K562 (cell line): ENCODE measurements around the gene MOB3B.

Experiments
- BRD4 ChIP-seq: fragments of 200-600 bp; sonication (generic); IDR thresholded peaks from 2 replicates; pipeline ENCODE4 v1.6.1; 2017; ENCODE audit warnings: inconsistent platforms
- ERF ChIP-seq: fragments of 450-650 bp; formaldehyde crosslinking; IDR thresholded peaks from 2 replicates; pipeline ENCODE4 v1.4.0; 2020; ENCODE audit warnings: mild to moderate bottlenecking, mixed read lengths
- GATAD2B ChIP-seq: fragments of 450-650 bp; IDR thresholded peaks from 2 replicates; pipeline ENCODE4 v1.6.1; 2017; ENCODE audit warnings: mild to moderate bottlenecking, borderline replicate concordance
- HEY1 ChIP-seq: fragments of 250-450 bp; sonication (Bioruptor Pico); IDR thresholded peaks from 2 replicates; pipeline ENCODE4 v1.5.0; 2020; ENCODE audit warnings: mild to moderate bottlenecking, moderate library complexity, borderline replicate concordance
- HNRNPUL1 ChIP-seq: fragments of 200-400 bp; formaldehyde crosslinking; IDR thresholded peaks from 2 replicates; pipeline ENCODE4 v1.6.1; 2017; ENCODE audit warnings: low read length
- IRF2 ChIP-seq: sonication (generic); formaldehyde crosslinking; IDR thresholded peaks from 2 replicates; pipeline ENCODE4 v1.8.1; 2022; ENCODE audit warnings: mild to moderate bottlenecking, missing genetic modification reagents
- RAD21 ChIP-seq, 2 experiments: fragments of 250-450 bp in 1 of 2; fragments of 450-650 bp in 1 of 2; sonication (Bioruptor Pico) in 1 of 2; formaldehyde crosslinking in 1 of 2; IDR thresholded peaks in 1 of 2; conservative IDR thresholded peaks in 1 of 2; 2 replicates each; pipeline versions ENCODE4 v1.4.0 to v1.8.0; 2020 to 2022; ENCODE audit warnings: mild to moderate bottlenecking in 2 of 2, moderate library complexity in 1 of 2
- ZNF324 ChIP-seq: fragments of 250-450 bp; sonication (Bioruptor Pico); IDR thresholded peaks from 2 replicates; pipeline ENCODE4 v1.4.0; 2020; ENCODE audit warnings: mild to moderate bottlenecking
- TF ChIP-seq, protein P1 (sequence below): sonication (generic); formaldehyde crosslinking; IDR thresholded peaks from 2 replicates; pipeline ENCODE4 v1.8.0; 2023; ENCODE audit warnings: mild to moderate bottlenecking, missing genetic modification reagents
- TF ChIP-seq, protein P2 (sequence below), 2 experiments: fragments of 450-650 bp; formaldehyde crosslinking in 1 of 2; IDR thresholded peaks; 2 replicates each; pipeline versions ENCODE4 v1.4.0 to v1.6.1; 2014 to 2020; ENCODE audit warnings: mild to moderate bottlenecking in 2 of 2, borderline replicate concordance in 1 of 2, low read depth in 1 of 2
- TF ChIP-seq, protein P3 (sequence below): fragments of 250-450 bp; sonication (Bioruptor Pico); IDR thresholded peaks from 2 replicates; pipeline ENCODE4 v1.5.0; 2021

GRCh38 chr9:27468462-27469110 lies 61.0 kb downstream of the MOB3B start:
- TF ChIP-seq, protein P1, sequence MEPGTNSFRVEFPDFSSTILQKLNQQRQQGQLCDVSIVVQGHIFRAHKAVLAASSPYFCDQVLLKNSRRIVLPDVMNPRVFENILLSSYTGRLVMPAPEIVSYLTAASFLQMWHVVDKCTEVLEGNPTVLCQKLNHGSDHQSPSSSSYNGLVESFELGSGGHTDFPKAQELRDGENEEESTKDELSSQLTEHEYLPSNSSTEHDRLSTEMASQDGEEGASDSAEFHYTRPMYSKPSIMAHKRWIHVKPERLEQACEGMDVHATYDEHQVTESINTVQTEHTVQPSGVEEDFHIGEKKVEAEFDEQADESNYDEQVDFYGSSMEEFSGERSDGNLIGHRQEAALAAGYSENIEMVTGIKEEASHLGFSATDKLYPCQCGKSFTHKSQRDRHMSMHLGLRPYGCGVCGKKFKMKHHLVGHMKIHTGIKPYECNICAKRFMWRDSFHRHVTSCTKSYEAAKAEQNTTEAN (CRISPR knock-in tag) = no peak
- TF ChIP-seq, protein P2, sequence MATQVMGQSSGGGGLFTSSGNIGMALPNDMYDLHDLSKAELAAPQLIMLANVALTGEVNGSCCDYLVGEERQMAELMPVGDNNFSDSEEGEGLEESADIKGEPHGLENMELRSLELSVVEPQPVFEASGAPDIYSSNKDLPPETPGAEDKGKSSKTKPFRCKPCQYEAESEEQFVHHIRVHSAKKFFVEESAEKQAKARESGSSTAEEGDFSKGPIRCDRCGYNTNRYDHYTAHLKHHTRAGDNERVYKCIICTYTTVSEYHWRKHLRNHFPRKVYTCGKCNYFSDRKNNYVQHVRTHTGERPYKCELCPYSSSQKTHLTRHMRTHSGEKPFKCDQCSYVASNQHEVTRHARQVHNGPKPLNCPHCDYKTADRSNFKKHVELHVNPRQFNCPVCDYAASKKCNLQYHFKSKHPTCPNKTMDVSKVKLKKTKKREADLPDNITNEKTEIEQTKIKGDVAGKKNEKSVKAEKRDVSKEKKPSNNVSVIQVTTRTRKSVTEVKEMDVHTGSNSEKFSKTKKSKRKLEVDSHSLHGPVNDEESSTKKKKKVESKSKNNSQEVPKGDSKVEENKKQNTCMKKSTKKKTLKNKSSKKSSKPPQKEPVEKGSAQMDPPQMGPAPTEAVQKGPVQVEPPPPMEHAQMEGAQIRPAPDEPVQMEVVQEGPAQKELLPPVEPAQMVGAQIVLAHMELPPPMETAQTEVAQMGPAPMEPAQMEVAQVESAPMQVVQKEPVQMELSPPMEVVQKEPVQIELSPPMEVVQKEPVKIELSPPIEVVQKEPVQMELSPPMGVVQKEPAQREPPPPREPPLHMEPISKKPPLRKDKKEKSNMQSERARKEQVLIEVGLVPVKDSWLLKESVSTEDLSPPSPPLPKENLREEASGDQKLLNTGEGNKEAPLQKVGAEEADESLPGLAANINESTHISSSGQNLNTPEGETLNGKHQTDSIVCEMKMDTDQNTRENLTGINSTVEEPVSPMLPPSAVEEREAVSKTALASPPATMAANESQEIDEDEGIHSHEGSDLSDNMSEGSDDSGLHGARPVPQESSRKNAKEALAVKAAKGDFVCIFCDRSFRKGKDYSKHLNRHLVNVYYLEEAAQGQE (IDR thresholded peaks at IDR 0.05; ENCODE audit: borderline replicate concordance) = no peak
- TF ChIP-seq, protein P2 (CRISPR knock-in tag; IDR thresholded peaks at IDR 0.05; ENCODE audit: low read depth) = no peak
- no peak for TF ChIP-seq HNRNPUL1
- TF ChIP-seq, protein P3, sequence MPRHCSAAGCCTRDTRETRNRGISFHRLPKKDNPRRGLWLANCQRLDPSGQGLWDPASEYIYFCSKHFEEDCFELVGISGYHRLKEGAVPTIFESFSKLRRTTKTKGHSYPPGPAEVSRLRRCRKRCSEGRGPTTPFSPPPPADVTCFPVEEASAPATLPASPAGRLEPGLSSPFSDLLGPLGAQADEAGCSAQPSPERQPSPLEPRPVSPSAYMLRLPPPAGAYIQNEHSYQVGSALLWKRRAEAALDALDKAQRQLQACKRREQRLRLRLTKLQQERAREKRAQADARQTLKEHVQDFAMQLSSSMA = no peak
- TF ChIP-seq HEY1 = no peak
- no peak for TF ChIP-seq BRD4
- no peak for TF ChIP-seq RAD21 (CRISPR knock-in tag; conservative IDR thresholded peaks at IDR 0.05 in 1 of 2, IDR thresholded peaks at IDR 0.05 in 1 of 2)
- TF ChIP-seq ZNF324 (CRISPR knock-in tag) = no peak
- no peak for TF ChIP-seq GATAD2B
- TF ChIP-seq ERF (CRISPR knock-in tag) = no peak
- TF ChIP-seq IRF2 (CRISPR knock-in tag) = no peak
